Embryonic facial prominence (tissue), 1 donor: ENCODE results near the gene COA4.

ENCODE experiments used
- DNase-seq: peaks from one replicate; pipeline ENCODE4 v3.0.0-alpha.2; 2016; ENCODE audit errors: extremely low spot score

COA4 gene

DNA sequence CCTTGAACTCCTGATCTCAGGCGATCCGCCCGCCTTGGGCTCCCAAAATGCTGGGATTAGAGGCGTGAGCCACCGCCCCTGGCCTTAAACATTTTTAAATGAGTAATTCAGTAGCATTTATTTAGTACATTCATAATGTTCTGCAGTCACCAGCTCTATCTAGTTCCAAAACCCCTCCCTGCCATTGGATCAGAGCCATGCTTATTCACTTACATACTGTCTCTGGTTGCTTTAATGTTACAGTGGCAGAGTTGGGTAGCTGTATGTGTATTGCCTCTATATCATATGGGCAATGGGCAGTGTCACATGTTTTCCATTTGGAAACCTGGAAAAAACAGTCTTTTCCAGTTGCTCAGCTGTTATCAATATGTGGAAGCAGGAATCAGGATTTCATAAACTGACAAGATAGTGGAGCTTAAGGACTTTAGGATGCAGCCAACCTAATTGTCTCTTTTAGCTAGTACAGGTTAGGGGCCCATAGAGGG is 10.5 kb downstream of the COA4 start:
- no peak for DNase-seq

DNA sequence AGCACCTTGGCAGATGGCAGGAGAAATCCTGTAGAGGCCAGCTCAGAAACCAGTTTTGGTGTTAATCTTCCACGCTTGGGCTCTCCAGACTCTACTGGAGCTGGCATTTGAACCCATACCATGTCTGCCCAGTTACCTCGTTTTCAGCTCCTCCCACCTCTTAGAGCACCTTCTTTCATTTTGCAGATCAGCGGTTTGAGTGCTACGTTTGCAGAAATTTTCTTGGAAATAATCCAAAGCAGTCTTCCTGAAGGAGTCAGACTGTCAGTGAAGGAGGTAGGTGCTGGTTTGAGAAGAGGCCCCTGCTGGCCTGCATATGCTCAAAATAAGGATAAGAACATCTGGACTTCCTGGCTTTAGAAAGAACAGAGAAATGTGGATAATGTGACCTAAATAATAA is 13.7 kb downstream of the COA4 start:
- no peak for DNase-seq

DNA sequence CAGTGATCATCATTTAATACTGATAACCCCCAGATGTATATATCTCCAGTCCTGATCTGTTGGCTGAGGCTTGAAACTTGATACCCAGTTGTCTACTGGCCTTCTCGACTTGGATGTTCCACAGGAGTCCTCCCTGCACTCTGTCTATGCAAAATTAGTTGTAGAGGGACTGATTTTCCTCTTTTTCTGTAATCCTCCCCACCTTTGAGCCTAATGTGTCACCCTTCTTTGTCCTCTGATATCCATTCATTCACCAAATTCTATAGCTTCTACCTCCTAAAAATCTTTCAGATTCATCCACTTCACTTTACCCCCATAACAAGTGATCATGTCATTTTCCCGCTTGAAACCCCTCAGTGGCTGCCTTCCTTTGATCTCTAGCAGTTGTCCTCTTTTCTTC is 16.4 kb downstream of the COA4 start:
- DNase-seq, result no peak

DNA sequence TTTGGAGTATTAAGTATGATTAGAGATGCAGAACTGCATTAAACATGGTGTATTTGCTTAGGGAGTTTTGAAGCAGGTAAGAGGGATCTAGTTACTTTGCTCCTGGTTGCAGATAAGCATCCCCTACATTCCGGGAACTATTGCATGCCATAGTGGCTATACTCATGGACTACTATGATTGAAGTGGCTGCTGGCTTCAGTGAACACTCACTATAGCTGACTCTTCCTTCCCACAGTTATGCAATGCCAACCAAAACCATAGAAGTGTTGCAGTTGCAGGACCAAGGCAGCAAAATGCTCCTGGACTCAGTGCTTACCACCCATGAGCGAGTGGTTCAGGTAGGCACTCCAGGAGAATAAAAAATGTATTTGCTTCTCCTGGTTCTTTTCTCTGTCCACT is 17.0 kb downstream of the COA4 start:
- DNase-seq, result no peak

DNA sequence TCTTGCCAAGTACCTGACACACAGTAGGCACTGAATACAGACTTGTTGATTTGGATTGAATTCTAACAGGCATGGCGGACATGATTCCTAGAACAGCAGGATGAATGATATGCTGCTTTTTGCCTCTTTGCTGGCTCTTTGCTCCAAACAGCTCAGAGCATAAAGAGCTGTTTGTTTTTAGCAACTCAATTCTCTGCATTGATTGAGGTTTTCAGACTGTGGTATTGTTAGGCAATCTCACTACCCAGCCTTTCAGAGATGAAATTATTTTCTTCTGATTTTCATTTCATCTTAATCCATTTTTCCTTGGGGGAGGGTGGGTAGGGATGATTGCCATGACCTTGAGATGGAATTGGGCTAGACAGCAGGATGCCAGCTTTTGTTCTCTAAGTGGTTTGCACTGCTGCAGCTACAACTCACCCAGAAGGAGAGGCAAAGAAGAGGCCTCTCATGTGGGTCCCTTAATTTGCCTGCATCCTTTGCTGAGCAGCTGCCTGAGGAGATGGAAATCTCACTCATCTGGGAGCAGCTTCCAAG is 20.5 kb downstream of the COA4 start:
- no peak for DNase-seq

DNA sequence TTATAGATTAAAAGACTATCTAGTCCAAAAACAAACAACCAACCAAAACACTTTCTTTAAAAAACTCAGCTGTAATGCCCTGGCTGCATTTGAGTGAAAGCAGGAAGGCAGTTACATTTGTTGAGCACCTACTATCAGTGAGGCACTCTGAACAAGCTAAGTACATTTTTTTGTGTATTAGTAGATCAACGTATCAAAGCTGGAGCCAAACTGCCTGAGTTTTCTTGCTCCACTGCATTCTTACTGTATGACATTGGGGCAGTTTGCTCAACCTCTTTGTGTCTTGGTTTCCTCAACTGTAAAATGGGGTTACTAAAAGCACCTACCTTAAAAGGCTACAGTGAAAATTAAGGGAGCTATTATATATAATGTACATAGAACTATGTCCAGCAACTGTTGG is 22.0 kb downstream of the COA4 start:
- no peak for DNase-seq

DNA sequence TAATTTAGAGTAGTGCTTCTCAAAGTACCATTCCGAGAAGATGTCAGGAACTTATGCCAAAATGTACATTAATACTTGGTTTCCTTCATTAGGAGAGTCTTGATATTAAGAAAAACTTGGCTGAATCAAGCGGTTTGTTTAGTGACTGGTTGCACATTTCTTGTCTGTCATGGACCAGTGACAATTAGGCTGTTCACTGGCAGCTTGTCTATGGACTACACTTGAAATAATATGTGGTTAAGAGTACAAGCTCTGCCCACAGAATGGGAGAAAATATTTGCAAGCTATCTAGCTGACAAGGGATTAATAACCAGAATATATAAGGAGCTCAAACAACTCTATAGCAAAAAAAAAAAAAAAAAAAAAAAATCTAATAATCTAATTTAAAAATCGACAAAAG is 24.6 kb downstream of the COA4 start:
- DNase-seq, result no peak

DNA sequence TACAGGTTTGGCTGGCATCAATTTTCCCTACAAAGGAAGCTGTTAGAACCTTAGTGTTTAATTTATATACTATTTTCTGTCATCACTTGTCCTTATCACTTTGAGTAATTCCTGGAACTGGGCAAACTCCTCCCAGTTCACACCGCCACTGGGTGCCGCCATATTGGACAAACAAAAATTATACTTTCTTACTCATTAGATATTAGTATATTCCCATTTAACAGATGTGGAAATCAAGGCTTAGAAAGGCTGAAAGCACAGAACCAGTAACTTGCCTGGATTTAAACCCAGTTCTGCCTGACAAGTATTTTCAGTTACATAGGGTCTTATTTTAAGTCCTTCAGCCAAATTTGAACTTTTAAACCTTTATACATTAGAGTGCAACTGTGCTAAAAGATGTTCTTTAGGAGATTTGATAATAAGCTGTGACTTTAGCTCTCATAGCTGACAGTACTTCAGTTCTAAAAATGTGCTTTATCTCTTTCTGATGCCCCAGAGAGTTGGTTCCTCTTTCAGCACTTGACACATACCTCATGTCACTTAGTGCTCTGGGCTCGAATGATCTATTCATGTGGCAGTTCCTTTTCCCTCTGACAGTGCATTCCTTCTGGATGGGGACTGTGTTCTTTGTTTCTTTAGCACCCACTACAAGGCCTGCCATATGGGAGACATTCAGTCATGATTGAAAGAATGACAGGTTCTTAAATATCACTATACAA is 25.4 kb downstream of the COA4 start:
- DNase-seq, result no peak

DNA sequence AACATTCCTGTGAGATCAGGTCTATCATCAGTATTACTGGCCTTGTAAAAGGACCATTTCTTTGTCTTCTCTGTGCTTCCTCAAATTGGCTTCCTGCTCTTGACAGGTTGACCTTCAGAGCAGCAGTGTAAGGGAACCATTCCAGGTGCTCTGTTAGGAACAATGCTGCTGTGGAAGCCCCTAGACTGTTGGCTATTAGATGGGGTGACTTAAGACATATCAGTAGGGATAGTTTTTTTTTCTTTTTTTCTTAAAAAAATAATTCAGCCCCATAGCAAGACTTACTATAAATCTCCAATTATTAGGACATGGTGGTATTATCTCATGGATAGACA is 37.6 kb downstream of the COA4 start:
- no peak for DNase-seq

DNA sequence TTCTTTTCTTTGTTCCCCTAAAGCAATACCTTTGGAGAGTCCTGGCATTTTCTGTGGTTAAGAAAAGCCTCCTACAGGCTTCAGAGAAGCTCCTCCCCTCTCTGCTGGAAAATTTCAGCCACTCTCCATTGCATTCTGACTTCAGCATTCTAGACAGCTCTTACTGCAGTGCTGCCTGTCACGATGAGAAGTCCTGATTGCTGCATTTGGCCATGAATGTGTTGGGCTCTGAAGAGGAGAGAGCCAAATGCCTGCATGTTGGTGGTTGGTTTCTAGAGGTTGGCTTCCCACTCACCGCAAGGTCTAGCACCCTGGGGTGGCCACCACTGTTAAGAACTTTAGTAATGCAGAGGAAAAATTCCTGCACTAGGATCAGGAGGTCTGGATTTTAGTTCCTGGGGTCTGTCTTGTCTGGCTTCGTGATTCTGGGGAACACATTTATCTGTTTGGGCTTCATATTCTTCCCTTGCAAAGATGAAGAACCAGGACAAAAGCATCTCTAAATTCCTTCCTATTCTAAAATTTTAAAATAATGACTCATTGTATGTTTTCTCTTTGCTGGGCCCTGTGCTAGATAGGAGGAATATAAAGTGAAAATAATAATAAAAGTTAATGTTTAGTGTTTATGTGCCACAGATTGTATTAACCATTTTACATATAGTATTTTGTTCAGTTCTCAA is 38.1 kb downstream of the COA4 start:
- no peak for DNase-seq

DNA sequence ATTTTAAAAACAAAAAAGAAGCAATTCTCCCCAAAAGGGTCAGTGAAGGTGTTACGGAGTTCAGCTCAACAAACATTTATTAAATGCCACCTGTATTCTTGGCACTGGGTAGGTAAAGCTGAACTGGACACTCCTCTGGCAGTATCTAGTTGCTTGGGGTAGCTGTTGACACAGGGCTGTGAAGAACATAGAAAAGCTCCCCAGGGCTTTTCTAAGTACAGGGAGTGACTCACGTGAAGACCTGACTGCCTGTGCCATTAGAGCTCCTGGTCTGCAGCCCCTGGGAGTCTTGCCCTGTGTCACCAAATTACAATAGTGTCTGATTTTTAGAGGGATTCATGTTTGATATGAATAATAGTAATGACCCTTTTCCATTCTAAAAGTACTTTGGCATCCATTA is 43.6 kb downstream of the COA4 start:
- DNase-seq, result no peak

DNA sequence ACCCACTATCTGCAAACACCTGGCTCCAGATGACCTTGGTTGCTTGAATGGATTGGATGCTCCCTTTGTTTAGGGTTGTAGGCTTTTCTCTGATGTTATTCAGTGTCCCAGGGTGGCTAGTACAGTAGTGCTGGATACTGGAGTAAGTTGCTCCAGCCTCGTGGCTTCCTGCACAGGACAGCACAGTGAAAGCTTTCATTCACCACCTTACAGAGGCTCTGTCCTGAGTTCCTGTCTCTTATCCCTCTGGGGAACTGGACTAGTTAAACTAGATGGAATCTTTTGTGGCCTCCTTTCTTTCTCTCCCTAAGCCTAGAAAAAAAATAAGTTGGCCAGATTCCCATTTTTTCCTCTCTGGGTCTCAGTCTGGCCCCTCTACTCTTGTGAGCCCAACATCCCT is 46.4 kb downstream of the COA4 start:
- DNase-seq, result no peak
